B cell (primary cell): ENCODE measurements around the gene LMAN1L. TPM values are rescaled to one million over a fixed set of nuclear protein-coding genes. Genes with fewer than 3 reads are reported as not detected.

Experiments used
- ATAC-seq: fragments of 200-7000 bp; cut with Tn5 transposase; one replicate; pipeline ENCODE4 v1.10.0; 2021; ENCODE audit warnings: low read depth, mild to moderate bottlenecking, moderate number of reproducible peaks, moderate library complexity
- CTCF ChIA-PET: fragments of 350-600 bp; sonication (Branson Sonifier 250); formaldehyde crosslinking; loops from one replicate; lab custom pipeline; 2021; ENCODE audit warnings: antibody characterized with exemption, inconsistent platforms; lab: Charles Lee
- POLR2A ChIA-PET: fragments of 350-600 bp; sonication (Branson Sonifier 250); formaldehyde crosslinking; loops from one replicate; lab custom pipeline; 2021; ENCODE audit warnings: antibody characterized with exemption; lab: Charles Lee
- DNase-seq: peaks from one replicate; pipeline ENCODE4 v3.0.0; 2013
- H2AFZ ChIP-seq: 2 replicates; pipeline ENCODE4 v1.6.1; 2012; ENCODE audit warnings: mild to moderate bottlenecking, low read depth, low read length; ENCODE audit not compliant: insufficient read depth, poor library complexity, severe bottlenecking
- H3K27ac ChIP-seq, 2 donors: 1 replicate in 1 of 2; 2 replicates in 1 of 2; pipeline ENCODE4 v1.5.1; 2012 to 2013; ENCODE audit warnings: low read length in 2 of 2, mild to moderate bottlenecking in 2 of 2, moderate library complexity in 1 of 2
- H3K27me3 ChIP-seq, 4 experiments: fragments of 200-600 bp in 1 of 4; sonication (generic) in 1 of 4; replicated peaks in 1 of 4; 1 replicate in 2 of 4; 2 replicates in 2 of 4; pipeline versions ENCODE4 v1.6.1 to v1.7.0; 2013 to 2016; ENCODE audit warnings: low read length in 3 of 4, mild to moderate bottlenecking in 2 of 4, mixed read lengths in 1 of 4, moderate library complexity in 1 of 4; ENCODE audit not compliant: insufficient read depth in 4 of 4, control insufficient read depth in 3 of 4; ENCODE audit errors: control extremely low read depth in 1 of 4
- H3K36me3 ChIP-seq, 2 experiments: replicated peaks in 1 of 2; 1 replicate in 1 of 2; 2 replicates in 1 of 2; pipeline versions ENCODE4 v1.6.1 to v1.7.1; 2013; ENCODE audit warnings: low read length in 1 of 2; ENCODE audit not compliant: insufficient read depth in 2 of 2, control insufficient read depth in 1 of 2; ENCODE audit errors: control extremely low read depth in 1 of 2, extremely low read depth in 1 of 2
- H3K4me1 ChIP-seq, 2 donors: fragments of 200-600 bp in 1 of 2; sonication (generic) in 1 of 2; 1 replicate in 1 of 2; 2 replicates in 1 of 2; pipeline versions ENCODE4 v1.5.1 to v1.6.1; 2013 to 2017; ENCODE audit warnings: low read length in 2 of 2; ENCODE audit not compliant: control insufficient read depth in 2 of 2, insufficient read depth in 2 of 2
- H3K4me2 ChIP-seq: replicated peaks from 2 replicates; pipeline ENCODE3; 2012; ENCODE audit warnings: mild to moderate bottlenecking, low read depth, low read length; ENCODE audit not compliant: poor library complexity, severe bottlenecking
- H3K4me3 ChIP-seq, 5 experiments: fragments of 200-600 bp in 1 of 5; sonication (generic) in 1 of 5; 1 replicate in 3 of 5; 2 replicates in 2 of 5; pipeline versions ENCODE4 v1.5.1 to v1.7.0; 2011 to 2016; ENCODE audit warnings: low read length in 4 of 5, mild to moderate bottlenecking in 4 of 5, low read depth in 2 of 5, control low read depth in 1 of 5, moderate library complexity in 1 of 5; ENCODE audit not compliant: insufficient read depth in 1 of 5; ENCODE audit errors: control extremely low read depth in 1 of 5, extremely low read depth in 1 of 5
- H3K79me2 ChIP-seq: fragments of 200-600 bp; sonication (generic); one replicate; pipeline ENCODE4 v1.6.0; 2016; ENCODE audit warnings: low read length; ENCODE audit not compliant: control insufficient read depth, insufficient read depth
- H3K9ac ChIP-seq: fragments of 200-600 bp; sonication (generic); 2 replicates; pipeline ENCODE4 v1.6.1; 2017; ENCODE audit warnings: mild to moderate bottlenecking, low read length, moderate library complexity
- H3K9me3 ChIP-seq, 3 donors: one replicate each; pipeline versions ENCODE4 v1.6.1 to v1.7.1; 2013; ENCODE audit warnings: low read length in 2 of 3; ENCODE audit not compliant: control insufficient read depth in 2 of 3, insufficient read depth in 1 of 3; ENCODE audit errors: control extremely low read depth in 1 of 3
- H4K20me1 ChIP-seq: 2 replicates; pipeline ENCODE4 v1.6.0; 2012; ENCODE audit warnings: mild to moderate bottlenecking, low read length; ENCODE audit not compliant: insufficient read depth, control insufficient read depth, poor library complexity, severe bottlenecking
- H3K27ac Mint-ChIP-seq: one replicate; pipeline ENCODE4 v1.8.0; 2021; ENCODE audit warnings: mixed read lengths
- H3K27me3 Mint-ChIP-seq: one replicate; pipeline ENCODE4 v1.8.0; 2021; ENCODE audit warnings: mixed read lengths
- H3K4me1 Mint-ChIP-seq: one replicate; pipeline ENCODE4 v1.8.0; 2021; ENCODE audit warnings: mixed read lengths
- H3K4me3 Mint-ChIP-seq: one replicate; pipeline ENCODE4 v1.8.0; 2021; ENCODE audit warnings: mixed read lengths
- H3K9me3 Mint-ChIP-seq: one replicate; pipeline ENCODE4 v1.8.0; 2022; ENCODE audit warnings: mixed read lengths; ENCODE audit not compliant: insufficient read depth
- EZH2 ChIP-seq: IDR thresholded peaks from 2 replicates; pipeline ENCODE4 v1.6.1; 2012; ENCODE audit warnings: borderline replicate concordance, low read depth, mild to moderate bottlenecking, moderate library complexity, low read length; ENCODE audit not compliant: insufficient read depth, poor library complexity, severe bottlenecking
- WGBS: methylation state at CpG from one replicate; pipeline ENCODE4 v1.1.5; 2013; ENCODE audit warnings: missing lambda C conversion rate; ENCODE audit not compliant: insufficient coverage; 5-methylcytosine and 5-hydroxymethylcytosine counted together
- intact Hi-C: fragments of 100-400 bp; cut with micrococcal nuclease; formaldehyde crosslinking; loops from one replicate; pipeline ENCODE4 v1.10.0; 2022
- polyA plus RNA-seq: library from polyadenylated mRNA; depleted of rRNA; stranded (reverse); fragments of >200 nt; gene quantifications from 2 replicates; pipeline ENCODE4 v1.2.3, GENCODE V29; 2012
- total RNA-seq, 2 donors: library from RNA; stranded (reverse); fragments of 120-200 nt in 1 of 2; gene quantifications; 1 replicate in 1 of 2; 2 replicates in 1 of 2; pipeline versions ENCODE4 v1.2.3 to v1.2.4, GENCODE V29; 2013 to 2022
- TF ChIP-seq, protein P1 (sequence below): fragments of 200-600 bp; IDR thresholded peaks from one replicate; pipeline ENCODE4 v1.8.0; 2022; ENCODE audit warnings: antibody characterized with exemption, mild to moderate bottlenecking

Gene LMAN1L
- total and polyA plus RNA-seq, 2 donors (not counting 1 experiment from before 2014, with no cell fraction given) = 0.60 to 1.1 TPM

DNA sequence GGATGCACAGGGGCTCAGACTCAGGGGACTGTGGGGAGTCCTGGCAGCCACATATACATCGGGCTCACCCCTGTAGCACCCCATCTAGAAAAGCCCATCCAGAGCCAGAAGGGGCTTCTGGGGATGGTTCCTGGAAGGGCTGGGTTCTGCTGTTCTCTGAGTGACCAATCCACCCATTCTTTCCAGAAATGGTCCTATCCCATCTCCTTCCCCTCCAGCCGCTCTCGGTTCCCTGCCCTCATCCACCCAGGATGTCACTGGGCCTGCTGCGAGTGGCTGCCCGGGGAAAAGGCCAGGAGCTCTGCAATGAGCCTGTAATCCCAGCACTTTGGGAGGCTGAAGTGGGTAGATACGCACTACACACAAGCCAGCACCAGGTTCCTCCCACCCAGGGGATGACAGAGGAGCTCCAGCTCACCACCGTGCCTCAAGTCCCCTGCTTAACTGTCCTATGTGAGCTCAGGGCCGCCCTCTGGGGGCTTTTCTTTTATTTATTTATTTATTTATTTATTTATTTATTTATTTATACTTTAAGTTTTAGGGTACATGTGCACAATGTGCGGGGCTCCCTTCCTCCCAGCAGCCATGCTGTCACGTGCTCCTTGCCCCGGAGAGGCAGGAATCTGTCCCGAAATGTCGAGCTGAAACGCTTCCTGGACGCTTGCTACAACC lies 44.4 kb upstream of the LMAN1L start:
- Histone ChIP-seq H2AFZ (no peak overlapping the region), H3K79me2 (peaks cover 45% of the 10 kb centered on the region), H3K36me3 (no peaks in the 10 kb centered on the region), H3K4me1 (peaks cover 28 to 35% of the 10 kb centered on the region in 2 donors), H3K9me3 (no peaks in the 10 kb centered on the region), H3K4me2 (peak overlapping the region; percentile 33), H3K4me3 (no peak overlapping the region), H3K27ac (no peak overlapping the region), H3K9ac (no peak overlapping the region), H3K27me3 (peaks cover 0 to 4% (median 0%) of the 10 kb centered on the region in 4 experiments), H4K20me1 (no peaks in the 10 kb centered on the region)
- DNase-seq (peak; percentile 10), ATAC-seq (no peak)
- Mint-ChIP-seq H3K9me3 (no peaks in the 10 kb centered on the region), H3K27ac (no peak overlapping the region), H3K27me3 (no peaks in the 10 kb centered on the region), H3K4me1 (peaks cover 30% of the 10 kb centered on the region), H3K4me3 (no peak overlapping the region)
- TF ChIP-seq EZH2 = no peak
- TF ChIP-seq, protein P1, sequence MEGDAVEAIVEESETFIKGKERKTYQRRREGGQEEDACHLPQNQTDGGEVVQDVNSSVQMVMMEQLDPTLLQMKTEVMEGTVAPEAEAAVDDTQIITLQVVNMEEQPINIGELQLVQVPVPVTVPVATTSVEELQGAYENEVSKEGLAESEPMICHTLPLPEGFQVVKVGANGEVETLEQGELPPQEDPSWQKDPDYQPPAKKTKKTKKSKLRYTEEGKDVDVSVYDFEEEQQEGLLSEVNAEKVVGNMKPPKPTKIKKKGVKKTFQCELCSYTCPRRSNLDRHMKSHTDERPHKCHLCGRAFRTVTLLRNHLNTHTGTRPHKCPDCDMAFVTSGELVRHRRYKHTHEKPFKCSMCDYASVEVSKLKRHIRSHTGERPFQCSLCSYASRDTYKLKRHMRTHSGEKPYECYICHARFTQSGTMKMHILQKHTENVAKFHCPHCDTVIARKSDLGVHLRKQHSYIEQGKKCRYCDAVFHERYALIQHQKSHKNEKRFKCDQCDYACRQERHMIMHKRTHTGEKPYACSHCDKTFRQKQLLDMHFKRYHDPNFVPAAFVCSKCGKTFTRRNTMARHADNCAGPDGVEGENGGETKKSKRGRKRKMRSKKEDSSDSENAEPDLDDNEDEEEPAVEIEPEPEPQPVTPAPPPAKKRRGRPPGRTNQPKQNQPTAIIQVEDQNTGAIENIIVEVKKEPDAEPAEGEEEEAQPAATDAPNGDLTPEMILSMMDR = no peak
- CTCF ChIA-PET = interaction anchor here (0.9 to 29.7 kb wide), 33 partner anchors 9 to 402 kb away, joined by 3 to 2548 read pairs (median 7); partner anchors contain the start of genes CSK, CYP1A1, LMAN1L and UBL7
- 33% methylated on average over 8 of the region's 15 CpGs for WGBS
- POLR2A ChIA-PET = no interaction called here
- intact Hi-C loops = loop anchor here (1.0 kb wide), 1 partner anchor 133 kb away; no protein-coding TSS in a partner anchor

DNA sequence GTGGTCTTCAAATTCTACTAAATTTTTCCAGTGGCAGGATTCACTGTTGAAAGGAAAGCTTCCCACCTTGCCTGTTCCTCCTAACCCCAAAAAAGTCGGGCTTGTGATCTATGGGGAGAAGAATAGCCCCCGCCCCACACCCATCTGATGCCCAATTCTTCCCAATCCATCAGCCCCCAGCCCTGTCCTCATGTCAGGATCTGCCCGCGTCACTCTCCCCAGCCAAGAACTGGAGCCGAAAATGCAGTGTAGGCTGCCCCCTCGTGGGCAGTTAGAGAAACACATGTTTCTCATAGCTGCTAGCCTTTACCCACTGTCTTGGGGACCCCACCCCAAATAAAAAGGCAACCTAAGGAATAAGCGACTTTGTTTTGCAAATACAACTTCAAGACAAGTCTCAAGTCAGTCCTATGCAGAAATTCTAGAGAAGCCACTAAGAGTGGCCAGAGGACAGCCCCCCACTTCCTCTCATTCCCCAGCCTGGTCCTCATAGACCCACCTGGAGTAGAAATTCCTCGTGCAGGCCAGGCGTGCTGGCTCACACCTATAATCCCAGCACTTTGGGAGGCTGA lies 43.8 kb upstream of the LMAN1L start:
- POLR2A ChIA-PET = interaction anchor here (0.5 kb wide), 1 partner anchor 702 kb away, joined by 3 read pairs; no protein-coding TSS in a partner anchor
- Histone ChIP-seq H3K4me2 (peak overlapping the region; percentile 33), H2AFZ (no peak overlapping the region), H3K79me2 (peaks cover 51% of the 10 kb centered on the region), H3K4me3 (no peak overlapping the region), H3K4me1 (peaks cover 34 to 41% of the 10 kb centered on the region in 2 donors), H4K20me1 (no peaks in the 10 kb centered on the region), H3K27me3 (no peaks in the 10 kb centered on the region), H3K9me3 (no peaks in the 10 kb centered on the region), H3K9ac (no peak overlapping the region), H3K36me3 (no peaks in the 10 kb centered on the region), H3K27ac (no peak overlapping the region)
- no peak overlapping the region for H3K4me3 Mint-ChIP-seq
- CTCF ChIA-PET = interaction anchor here (0.6 to 29.7 kb wide), 36 partner anchors 9 to 402 kb away, joined by 3 to 2548 read pairs (median 7); partner anchors contain the start of genes CSK, CYP1A1, LMAN1L and UBL7
- H3K27me3 Mint-ChIP-seq = no peaks in the 10 kb centered on the region
- H3K4me1 Mint-ChIP-seq = peaks cover 36% of the 10 kb centered on the region
- peak overlapping the region; percentile 18 for H3K27ac Mint-ChIP-seq
- DNase-seq = peak; percentile 75
- ATAC-seq = peak; percentile 60
- WGBS = 8% methylated on average over 9 of the region's 9 CpGs
- TF ChIP-seq, protein P1 = peak; percentile 84
- TF ChIP-seq EZH2 = no peak
- intact Hi-C loops = loop anchor here (1.0 kb wide), 3 partner anchors 73 to 396 kb away; partner anchors contain the start of gene EDC3
- no peaks in the 10 kb centered on the region for H3K9me3 Mint-ChIP-seq
